SH-SY5Y (cell line): ENCODE data around the gene MEIS1.

ENCODE experiments used
- GATA2 ChIP-seq: IDR thresholded peaks from 2 replicates; pipeline ENCODE4 v1.6.1; 2011; ENCODE audit warnings: mild to moderate bottlenecking, low read depth, low read length
- GATA3 ChIP-seq: IDR thresholded peaks from 2 replicates; pipeline ENCODE4 v1.6.1; 2011; ENCODE audit warnings: low read depth, mild to moderate bottlenecking, low read length, moderate library complexity

GRCh38 chr2:66501267-66501666 is 66.3 kb downstream of the MEIS1 start:
- TF ChIP-seq GATA2 = no peak
- no peak for TF ChIP-seq GATA3
